Amniotic epithelial cell (primary cell): ENCODE results near the gene RGS3.

Source experiments
- DNase-seq: peaks from one replicate; pipeline ENCODE4 v3.0.0-alpha.2; 2010; ENCODE audit warnings: low read depth

Gene RGS3

DNA sequence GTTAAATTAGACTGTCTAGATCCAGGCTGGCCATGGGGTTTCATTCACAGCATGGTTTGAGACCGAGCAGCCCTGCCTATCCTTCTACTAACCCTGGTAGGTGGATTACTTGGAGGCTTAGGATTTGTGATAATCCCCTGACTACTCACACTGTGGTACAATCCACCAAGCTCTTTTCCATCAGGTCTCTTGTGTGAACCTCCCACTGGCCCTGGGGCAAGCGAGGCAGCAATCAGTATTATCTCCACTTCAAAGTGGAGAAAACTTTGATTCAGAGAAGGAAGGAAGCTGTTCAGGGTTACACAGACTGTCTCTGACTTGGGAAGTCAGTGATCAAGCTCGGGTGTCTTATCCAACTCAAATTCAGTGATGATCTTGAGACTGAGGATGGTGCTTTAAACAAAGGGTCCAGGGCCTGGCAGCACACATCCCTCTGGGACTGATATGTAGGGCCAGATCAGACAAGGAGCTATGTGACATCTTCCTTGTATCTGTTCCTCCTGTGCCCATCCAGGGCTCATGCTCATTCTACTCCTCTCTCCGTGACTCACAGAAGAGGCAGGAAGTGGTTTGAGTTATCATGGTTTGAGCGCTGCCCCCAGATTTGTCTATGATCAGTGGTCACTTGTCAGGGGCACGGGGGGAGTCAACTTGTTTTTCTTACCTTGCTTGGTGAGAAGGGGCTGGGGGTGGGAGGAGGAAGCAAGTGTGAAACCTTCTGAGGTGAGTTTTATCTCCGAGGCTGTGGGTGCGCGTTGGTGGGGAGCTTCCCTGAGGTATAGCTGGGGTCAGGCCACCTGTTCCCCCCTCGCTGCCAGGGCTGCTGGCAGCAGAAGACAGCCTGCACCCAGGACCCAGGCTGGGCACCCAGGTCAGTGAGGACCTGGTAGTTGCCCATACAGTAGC is 48.6 kb downstream of the RGS3 start:
- peak; percentile 80 for DNase-seq

DNA sequence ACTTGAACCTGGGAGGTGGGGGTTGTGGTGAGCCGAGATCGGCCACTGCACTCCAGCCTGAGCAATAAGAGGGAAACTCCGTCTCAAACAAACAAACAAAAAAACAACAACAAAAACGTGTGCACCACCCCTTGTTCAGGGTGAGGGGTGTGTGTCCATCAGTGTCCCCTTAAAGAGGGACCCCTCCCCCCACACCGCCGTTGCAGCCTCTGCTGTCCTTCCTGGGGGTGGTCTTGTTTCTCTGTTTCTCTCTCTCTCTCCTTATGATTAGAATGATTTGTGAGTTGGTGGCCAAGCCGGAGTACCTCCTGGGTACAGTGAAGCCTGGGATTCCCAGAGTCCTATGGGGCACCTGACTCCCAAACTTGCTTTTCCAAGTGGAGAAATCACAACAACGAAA is 49.6 kb downstream of the RGS3 start:
- DNase-seq: no peak

DNA sequence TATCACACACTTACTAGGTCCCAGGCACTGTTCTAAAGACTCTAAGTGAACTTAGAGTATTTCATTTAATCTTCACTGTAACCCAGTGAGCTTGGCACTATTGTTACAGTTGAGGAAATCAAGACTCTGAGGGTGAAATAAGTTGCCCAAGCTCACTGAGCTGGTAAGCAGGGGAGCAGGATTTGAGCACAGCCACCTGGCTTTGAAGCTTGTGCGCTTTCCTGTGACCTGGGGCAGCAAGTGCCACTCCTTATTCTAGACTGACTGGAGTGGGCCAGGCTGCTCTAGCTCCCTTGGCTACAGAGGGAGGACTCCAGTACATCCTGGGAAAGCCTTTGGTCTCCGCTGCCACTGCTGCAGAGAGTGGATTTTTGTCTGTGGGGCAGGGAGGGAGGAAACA is 50.0 kb downstream of the RGS3 start:
- DNase-seq: no peak

DNA sequence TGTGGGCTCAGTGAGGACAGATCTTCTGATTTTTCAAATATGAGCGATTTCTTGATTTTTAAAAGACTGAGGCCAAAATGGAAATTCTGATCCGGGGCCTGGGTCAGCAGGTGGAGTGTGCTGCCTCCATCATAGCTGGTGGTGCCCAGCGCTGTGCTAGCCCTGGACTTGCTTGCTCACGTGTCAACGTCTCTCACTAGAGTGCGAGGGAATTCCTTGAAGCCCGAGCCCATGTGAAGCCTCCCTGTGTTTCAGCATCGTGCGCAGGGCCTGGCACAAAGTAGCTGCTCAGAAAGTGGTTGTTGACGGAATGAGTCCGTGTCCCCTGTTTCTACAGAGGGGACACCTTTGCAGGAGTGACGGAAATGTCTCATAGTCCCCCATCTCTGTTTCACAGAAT is 50.5 kb downstream of the RGS3 start:
- no peak for DNase-seq

DNA sequence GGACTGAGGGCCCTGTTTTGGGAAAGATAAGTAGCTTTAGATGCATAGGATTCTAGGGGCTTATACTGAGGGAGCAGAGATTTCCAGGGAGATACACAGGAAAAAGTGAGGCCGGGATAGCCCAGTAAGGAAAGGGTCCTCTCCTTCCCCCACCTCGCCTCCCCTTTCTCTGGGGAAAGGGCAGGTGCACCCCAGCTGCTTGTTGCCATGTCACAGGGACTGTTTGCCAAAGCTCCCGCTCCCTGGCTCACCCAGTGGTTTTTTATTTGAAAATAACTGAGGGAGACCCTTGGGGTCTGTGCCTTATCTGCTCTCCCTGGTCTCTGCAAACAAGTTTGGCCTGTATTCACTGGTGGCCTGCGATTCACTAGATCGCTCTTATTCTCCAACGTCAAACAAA is 51.2 kb downstream of the RGS3 start:
- no peak for DNase-seq

DNA sequence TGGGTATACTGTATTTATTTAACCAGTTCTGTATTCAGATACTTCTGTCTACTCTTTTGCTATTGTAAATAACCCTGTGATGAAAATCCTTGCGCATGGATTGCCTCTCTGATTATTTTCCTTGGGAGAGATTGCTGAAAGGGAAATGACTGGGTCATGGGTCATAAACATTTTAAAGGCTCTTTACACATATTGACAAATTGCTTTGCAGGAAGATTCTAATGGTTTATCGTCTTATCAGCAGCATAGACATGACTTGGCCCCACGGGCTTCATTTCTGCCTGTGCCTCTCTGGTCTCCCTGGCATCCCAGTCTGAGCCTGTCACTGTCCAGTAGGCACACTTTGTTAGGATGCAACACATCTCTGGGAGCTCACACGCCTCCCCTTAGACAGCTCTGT is 52.3 kb downstream of the RGS3 start:
- peak; percentile 29 for DNase-seq

DNA sequence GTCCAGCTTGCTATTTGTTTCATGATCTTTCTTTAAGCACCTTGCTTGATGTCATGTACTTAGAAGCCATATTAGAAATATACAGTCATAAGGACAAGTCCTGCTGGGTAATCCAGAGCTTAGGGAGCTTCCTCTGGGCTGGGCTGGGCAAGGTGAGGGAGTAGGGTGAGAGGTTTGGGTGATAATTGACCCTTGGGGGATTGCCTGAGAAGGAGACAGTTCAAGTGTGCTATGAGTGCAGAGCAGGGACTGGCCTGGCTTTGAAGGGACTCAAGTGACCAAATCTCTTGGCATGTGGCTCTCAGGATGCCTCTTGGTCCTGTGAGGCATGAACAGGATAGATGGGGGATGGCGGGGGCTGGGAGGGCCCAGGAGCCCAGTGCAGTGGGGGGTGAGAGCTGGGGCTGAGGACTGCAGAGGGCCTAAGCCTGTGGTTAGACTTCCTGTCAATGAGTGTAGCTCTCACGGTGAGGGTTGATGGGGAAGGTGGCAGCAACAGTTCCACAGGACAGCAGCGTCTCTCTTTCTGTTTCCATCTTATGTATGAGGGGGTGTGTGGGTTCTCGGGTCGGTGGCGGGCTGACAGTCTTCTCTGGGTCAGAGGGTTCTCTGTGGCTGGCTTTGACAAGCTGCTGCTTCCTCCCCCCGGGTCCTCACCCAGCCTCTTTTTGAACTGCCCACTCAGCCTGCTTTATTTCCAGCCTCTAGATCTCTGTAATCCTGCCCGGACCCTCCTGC is 53.5 kb downstream of the RGS3 start:
- DNase-seq: no peak

DNA sequence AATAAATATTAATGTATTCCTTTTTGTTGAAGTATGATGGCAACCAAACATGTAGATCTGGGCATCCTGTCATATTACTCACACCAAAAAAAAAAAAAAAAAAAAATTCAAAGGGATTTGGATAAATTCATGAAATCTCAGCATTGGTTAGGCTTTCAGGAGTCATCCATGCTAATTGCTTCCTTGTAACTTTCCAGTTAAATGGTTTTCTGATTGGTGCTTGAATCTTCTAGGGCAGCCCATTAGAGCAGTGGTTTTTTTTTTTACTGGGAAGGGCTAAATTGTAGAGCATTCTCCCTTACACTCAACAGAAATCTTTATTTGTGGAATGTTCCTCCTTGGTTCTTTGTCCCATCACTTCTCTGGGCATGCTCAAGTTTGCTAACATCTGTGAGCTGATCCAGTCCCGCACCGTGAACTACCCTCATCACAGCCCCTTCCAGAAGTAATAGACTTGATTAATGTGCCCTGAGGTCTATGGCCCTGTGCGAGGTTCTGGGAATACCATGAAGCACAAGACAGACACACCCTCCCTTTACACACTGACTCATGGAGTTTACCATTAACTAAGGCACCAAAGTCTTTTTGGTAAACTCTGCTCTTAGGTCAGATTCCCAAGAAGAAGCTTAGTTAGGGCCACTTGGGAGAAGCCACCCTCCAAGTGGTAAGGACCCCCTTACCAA is 56.0 kb downstream of the RGS3 start:
- DNase-seq: no peak

DNA sequence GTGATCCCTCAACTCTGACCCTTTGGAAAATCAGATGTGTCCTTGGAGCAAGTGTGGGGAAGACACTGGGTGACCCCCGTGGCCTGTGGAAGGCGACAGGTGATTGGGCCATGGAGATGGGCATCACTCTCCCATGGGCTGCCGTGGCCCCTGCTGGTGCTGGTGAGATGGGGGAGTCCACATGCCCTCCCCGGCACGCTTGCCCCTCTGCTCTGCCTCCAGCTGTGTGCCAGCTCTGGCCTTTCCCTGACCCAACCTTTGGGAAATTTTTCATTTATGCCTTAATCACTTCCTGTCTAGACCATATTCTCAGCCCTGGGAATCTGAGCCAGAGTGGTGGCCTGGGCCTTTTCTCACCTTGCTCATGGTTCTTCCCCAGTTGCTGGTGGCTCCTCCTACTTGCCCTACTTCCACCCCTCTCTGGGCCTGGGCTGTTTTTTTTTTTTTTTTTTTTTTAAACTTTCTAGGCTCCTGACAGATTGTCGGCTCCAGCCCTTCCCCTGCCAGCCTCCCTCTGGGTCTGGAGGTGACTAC is 56.6 kb downstream of the RGS3 start:
- peak; percentile 29 for DNase-seq

DNA sequence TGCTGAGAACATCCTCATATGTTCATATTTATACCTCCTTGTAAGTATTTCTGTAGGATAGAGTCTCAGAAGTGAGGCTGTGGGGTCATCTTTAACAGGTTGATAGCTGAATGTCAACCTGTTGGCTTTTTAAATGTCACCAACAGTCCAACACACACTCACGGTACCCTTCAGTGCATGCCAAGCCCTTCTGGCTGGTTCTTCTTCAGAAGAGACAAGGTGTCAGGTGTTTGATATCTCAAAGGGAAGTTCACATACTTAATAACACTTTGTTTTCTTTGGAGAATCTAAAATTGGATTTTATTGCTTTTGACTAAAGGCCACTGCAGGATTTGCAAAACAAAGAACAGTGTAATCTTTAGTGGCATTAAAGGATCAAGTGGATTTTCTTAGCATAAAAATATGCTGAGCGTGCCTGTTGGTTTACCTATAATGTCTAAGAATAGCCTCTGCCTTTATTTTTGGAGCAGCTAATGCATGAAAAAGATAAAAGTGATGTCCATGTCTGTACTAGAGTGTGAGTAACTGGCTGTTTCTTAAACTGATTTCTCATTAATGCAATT is 58.2 kb downstream of the RGS3 start:
- no peak for DNase-seq

DNA sequence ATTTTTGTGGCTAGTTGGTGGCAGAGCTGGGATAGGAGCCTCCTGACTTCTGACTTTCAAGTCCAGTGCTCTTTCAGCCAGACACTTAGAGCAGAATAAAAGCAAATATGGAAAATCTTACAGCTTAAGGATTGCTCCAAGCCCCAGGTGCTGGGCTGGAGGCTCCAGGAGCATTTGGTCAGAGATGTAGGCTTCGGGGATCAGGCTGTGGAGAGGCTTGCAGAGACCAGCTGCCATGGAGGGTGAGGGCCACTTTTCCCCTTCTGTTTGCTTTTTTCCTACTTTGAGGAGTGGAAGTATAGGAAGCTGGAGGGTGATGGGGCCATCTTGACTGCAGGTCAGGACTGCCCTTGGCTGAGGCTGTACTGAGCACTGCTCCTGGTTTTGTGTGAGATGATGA is 58.9 kb downstream of the RGS3 start:
- no peak for DNase-seq

DNA sequence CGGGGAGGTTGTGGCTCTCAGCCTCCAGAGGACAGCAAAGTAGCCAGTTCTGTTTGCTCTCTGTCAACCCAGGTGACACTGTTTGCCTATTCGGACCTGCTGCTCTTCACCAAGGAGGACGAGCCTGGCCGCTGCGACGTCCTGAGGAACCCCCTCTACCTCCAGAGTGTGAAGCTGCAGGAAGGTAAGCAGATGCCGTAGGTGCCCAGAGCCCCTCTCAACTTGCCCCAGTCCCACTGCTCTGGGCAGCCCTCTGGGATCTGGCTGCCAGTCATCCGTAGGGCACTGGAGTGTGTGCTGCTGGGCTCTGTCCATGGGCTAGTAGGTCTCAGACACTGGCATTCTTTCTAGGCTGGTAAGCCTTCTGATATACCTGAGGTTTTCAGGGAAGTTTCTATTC is 59.3 kb downstream of the RGS3 start:
- no peak for DNase-seq

DNA sequence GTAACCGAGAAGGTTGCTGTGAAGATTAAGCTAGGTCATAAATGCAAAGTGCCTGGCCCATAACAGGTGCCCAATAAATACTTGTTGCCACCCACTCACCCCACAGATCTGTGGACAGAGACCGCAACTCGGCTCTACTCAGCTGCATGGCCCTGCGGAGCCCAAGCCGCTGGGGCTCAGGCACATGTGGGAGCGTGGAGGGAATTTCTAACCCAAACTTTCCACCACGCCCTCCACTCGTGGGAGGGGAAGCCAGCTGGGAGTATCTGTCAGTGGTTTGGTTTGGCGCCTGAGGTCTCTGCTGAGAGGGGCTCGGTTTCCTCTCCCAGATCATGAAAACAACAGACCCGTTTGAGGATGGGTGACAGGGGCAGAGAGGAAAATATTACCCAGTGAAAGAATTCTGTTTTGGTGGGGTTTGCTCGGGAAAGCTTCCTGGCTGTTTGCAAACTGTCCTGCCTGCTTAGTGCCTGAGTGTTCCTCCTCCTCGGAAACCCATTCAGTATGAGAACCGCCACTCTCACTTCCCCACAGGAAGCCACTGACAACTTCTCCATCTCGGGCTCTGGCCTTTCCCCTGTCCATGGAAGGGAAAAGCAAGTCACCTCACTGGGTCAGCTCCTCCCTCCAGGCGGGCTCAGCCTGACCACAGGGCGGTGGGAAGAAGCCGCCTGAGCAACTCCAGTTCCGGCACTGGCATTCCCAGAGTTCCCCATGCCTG is 60.1 kb downstream of the RGS3 start:
- peak; percentile 51 for DNase-seq

DNA sequence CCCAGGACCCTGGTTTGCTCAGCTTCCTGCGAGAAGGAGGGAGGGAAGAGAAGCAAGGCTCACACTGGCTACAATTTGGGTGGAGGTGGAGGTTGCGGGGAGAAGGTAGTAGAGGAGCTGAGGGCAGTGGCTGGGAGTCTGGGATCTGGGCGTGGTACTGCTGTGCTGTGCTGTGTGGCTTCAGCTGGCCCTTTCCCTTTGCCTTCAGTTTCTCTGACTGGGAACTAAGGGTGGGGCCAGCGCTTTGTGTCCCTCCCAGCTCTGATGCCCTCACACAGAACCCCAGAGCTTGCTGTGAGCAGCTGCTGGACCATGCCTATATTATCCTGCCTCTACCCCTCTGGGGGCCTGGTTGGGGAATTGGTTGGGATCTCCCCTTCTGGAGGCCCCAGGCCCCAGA is 60.9 kb downstream of the RGS3 start:
- DNase-seq: no peak

DNA sequence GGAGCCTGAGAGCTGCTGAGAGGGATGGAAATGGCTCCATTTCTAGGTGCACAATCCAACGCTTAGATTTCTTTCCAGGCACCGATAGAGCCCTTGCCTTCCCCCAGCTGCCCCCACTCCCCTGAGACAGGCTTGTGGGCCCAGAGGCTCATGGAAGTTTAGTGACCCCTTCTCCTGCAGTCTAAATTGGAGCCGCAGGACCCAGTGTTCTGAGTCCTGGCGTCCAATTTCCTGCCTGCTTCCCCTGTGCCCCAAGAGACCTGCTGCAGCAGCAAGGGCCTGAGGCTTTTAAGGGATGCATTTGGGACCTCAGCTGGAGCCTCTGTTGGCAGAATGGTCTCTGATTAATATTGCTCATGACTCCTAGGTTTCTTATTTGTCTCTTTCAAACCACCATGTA is 61.7 kb downstream of the RGS3 start:
- DNase-seq: no peak

DNA sequence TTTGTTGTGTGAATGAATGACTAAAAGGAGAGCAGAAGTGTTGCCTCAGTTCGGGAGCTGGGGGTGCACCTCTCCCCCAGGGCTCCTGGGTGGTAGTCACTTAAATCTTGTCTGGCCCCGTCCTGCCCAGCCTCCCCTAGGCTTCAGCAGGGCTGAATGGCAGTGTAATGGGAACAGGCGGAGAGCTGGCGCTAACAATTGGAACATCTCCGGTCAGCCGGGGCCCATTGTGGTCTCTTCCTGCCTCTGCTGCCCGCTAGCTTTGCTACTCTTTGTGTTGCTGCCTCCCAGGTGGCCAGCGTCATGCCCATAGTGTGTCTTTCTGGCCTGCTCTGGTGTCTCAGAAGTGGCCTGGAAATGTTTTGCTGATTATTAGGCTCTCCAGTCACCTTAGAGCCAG is 62.3 kb downstream of the RGS3 start:
- DNase-seq: no peak

DNA sequence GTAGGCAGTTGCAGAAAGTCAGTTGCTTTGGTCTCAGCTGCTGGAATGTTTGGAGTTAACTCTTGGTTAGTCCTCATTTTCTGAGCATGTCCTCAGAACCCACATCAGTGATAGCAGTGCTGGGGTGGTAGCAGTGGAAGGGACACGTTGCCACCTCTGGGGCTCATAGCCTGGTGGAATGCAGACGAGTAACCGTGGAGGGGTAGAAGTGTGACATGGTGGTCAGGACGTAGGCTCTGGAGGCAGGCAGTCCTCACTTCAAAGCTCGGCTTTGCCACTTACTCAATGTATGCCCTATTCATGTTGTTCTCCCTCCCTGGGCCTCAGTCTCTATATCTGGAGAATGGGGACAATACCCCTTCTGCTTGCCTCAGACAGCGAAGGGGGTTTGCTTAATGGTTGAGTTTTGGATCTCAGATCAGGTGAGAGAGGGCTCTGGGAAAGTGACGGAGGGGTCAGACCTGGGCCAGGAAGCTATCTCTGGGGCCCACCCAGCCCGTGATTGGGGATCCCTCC is 62.8 kb downstream of the RGS3 start:
- no peak for DNase-seq

DNA sequence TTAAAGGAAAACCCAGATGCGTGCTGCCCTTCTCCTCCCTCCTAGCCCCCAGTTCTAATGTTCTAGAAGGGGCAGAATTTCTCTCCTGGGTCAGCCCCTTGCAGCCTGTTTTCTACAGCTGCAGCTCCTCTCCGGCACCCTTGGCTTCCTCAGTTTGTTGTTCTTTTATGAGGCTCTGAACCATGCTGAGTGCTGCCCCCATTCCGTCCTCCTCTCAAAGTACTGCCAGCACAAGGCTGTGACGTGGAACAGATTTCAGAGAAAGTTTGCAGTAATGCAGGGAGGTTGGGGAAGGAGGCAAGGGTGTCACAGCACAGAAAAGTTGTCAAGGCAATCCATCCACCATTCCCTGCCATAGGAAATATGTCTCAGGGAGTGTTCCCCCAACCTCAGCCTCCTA is 63.3 kb downstream of the RGS3 start:
- DNase-seq: no peak

DNA sequence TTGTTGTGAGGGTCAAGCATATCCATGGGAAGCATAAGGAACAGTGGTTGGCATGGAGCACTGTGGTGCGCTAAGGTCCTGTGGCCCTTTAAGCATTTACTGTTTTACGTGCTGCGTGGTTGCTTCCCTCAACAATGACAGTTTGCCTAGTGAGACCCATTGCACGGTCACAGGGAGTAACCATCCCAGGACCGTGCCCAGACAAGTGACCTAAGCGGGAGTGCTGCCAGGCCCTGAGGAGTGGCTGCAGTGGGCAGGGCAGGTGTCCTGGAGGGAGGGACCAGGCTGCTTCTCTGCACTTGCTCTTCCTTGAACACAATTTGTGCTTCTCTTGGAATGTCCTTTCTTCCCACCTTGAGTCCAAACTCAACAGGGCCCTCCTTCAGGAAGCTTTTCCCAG is 64.6 kb downstream of the RGS3 start:
- DNase-seq: no peak

DNA sequence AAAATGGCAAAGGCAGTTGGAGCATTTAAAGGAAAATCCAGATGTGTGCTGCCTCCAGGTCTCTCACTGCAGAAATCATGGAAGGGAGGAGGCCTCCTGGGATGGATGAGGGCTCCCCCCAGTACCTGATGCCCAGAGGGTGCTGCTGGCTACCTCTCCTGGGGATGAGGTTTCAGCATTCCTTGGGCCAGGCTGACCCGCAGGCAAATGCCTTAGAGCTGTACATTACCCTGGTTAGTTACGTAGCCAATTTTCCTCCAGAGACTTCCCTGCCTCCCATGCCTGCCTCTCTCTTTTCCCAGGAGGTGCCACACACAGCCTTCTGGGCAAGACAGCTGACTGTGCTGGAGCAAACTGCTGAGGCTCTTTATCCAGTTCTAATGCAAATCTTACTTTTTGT is 65.3 kb downstream of the RGS3 start:
- DNase-seq: no peak

DNA sequence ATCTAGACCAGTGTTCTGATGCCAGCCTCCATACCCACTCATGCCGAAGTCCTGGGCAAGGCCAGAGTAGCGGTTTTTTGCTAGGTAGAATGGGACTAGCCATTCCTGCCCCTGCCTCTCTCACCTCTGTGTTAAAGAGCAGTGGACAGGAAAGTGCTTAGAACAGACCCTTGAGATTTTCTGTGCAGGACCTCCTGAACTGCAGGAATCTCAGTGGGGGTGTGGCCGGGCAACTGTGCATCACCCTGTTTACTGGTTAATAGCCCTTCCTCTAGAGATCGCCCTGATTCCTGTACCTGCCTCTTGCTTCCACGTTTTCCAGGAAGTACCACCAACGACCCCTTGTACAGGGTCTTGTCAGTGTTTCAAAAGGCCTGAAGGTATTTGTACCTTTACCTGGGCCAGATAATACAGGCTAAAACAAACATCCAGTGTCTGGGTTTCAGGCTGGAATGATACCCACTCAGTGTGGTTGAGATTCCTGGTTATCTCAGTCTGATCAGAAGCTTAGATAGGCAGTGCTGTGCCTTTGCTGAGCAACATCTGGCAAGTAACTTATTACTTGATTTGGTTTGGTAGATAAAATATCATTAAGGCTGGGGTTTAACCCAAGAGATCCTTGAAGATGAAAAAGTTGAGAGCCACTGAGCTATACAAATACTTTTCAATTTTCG is 65.9 kb downstream of the RGS3 start:
- no peak for DNase-seq
